Immature natural killer cell (primary cell): Measurements from ENCODE around the gene ZNF423. TPM values are rescaled to one million over a fixed set of nuclear protein-coding genes. Genes with fewer than 3 reads are reported as not detected.

Experiments
- DNase-seq, 3 donors: peaks; one replicate each; pipeline ENCODE4 v3.0.0; 2022; ENCODE audit warnings: mixed read lengths in 1 of 3
- H3K27ac Mint-ChIP-seq, 6 donors: one replicate each; pipeline ENCODE4 v1.8.0; 2020; ENCODE audit warnings: mixed read lengths in 6 of 6, mild to moderate bottlenecking in 5 of 6, inconsistent platforms in 4 of 6, moderate library complexity in 3 of 6
- H3K27me3 Mint-ChIP-seq, 3 donors: one replicate each; pipeline ENCODE4 v1.8.0; 2020 to 2021; ENCODE audit warnings: low read depth in 3 of 3, mild to moderate bottlenecking in 3 of 3, mixed read lengths in 3 of 3, moderate library complexity in 3 of 3, inconsistent platforms in 1 of 3
- H3K36me3 Mint-ChIP-seq, 3 donors: one replicate each; pipeline ENCODE4 v1.8.0; 2020; ENCODE audit warnings: mixed read lengths in 3 of 3, inconsistent platforms in 2 of 3, mild to moderate bottlenecking in 2 of 3
- H3K4me1 Mint-ChIP-seq, 2 donors: one replicate each; pipeline ENCODE4 v1.8.0; 2020; ENCODE audit warnings: inconsistent platforms in 2 of 2, mild to moderate bottlenecking in 2 of 2, mixed read lengths in 2 of 2, moderate library complexity in 1 of 2
- H3K4me3 Mint-ChIP-seq, 5 donors: one replicate each; pipeline ENCODE4 v1.8.0; 2020; ENCODE audit warnings: mild to moderate bottlenecking in 5 of 5, mixed read lengths in 5 of 5, inconsistent platforms in 3 of 5, moderate library complexity in 3 of 5
- H3K9me3 Mint-ChIP-seq, 6 donors: one replicate each; pipeline ENCODE4 v1.8.0; 2020; ENCODE audit warnings: mild to moderate bottlenecking in 6 of 6, mixed read lengths in 6 of 6, inconsistent platforms in 4 of 6, moderate library complexity in 3 of 6
- polyA plus RNA-seq, 3 donors: library from polyadenylated mRNA; unstranded; fragments of 300-500 nt; fragmentation: Illumina TruSeq; gene quantifications; one replicate each; pipeline ENCODE4 v1.2.3, GENCODE V29; 2021

Gene ZNF423
- polyA plus RNA-seq, 3 donors from 2014 or later, result not detected

GRCh38 chr16:49816875-49817274 is 39.0 kb downstream of the ZNF423 start:
- Mint-ChIP-seq H3K4me1 (no peaks in the 10 kb centered on the region), H3K4me3 (no peak overlapping the region), H3K36me3 (no peaks in the 10 kb centered on the region), H3K9me3 (no peaks in the 10 kb centered on the region), H3K27me3 (peaks cover 0 to 8% (median 7%) of the 10 kb centered on the region in 3 donors), H3K27ac (no peak overlapping the region)
- no peak for DNase-seq

DNA sequence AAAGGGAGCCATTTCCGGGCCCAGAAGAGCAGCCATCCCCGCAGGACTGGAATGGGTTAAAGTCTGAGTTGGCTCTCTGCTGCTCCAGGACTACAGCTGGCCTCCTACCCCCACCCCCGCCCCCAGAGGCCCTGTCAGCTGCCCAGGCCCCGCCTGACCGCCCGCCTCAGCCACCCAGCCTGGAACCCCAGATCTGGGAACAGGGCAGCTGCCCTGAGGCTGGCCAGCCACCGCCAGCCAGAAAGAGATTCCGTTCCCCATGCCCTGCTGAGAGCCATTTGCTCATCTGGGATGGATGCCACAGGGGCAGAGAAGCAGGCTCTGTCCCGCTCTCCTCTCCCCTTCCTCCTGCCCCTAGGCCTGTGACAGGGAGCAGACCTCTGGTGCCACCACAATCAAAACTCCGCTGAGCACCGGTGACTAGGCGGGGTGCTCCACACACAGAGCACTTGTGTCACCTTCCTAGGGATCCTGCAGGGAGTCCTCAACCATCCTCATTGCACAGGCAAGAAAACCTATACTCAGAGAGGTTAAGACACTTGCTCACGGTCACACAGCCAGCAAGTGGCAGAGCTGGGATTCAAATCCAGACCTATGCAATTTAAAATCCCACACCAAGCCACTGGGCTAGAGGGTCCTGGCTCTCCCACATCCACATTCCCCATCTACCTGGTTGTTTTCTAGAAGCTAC is 44.1 kb downstream of the ZNF423 start:
- Mint-ChIP-seq H3K27me3 (peaks cover 0 to 4% (median 2%) of the 10 kb centered on the region in 3 donors), H3K4me1 (no peaks in the 10 kb centered on the region), H3K36me3 (no peaks in the 10 kb centered on the region), H3K4me3 (no peak overlapping the region), H3K9me3 (no peaks in the 10 kb centered on the region), H3K27ac (no peak overlapping the region)
- DNase-seq, result no peak

- no peak for DNase-seq
- H3K4me3 Mint-ChIP-seq, result no peak overlapping the region
These were observed 45.1 kb downstream of the ZNF423 start for GRCh38 chr16:49810831-49811230.

GRCh38 chr16:49809561-49809960 is 46.4 kb downstream of the ZNF423 start:
- Mint-ChIP-seq H3K4me3 (no peak overlapping the region), H3K27me3 (peaks cover 0 to under 1% (median 0%) of the 10 kb centered on the region in 3 donors), H3K9me3 (no peaks in the 10 kb centered on the region), H3K36me3 (no peaks in the 10 kb centered on the region), H3K4me1 (no peaks in the 10 kb centered on the region), H3K27ac (no peak overlapping the region)
- no peak for DNase-seq

More at GRCh38 chr16:49810831-49811230, 45.1 kb downstream of the ZNF423 start:
- Mint-ChIP-seq H3K36me3 (no peaks in the 10 kb centered on the region), H3K4me1 (no peaks in the 10 kb centered on the region), H3K27ac (no peak overlapping the region), H3K27me3 (peaks cover 0 to 3% (median 2%) of the 10 kb centered on the region in 3 donors), H3K9me3 (no peaks in the 10 kb centered on the region)

DNA sequence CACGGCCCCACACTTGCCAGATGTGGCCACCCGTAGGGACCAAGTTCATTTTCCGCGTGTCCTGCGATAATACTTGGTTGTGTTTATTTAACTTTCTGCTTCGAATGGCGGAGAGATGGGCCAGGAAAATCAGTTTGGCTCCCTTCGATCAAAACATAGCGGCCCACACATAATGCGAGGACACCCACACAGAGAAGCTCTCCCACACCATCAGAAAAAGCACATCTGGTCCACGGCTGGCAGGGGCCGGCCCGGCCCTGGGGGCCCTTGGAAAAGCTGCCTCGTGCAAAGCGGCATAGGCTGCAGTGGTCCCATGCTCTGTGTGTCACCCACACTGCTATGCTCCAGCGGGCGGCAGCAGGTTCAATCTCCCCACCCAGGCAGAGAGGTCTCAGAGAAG is 46.9 kb downstream of the ZNF423 start:
- Mint-ChIP-seq H3K27ac (no peak overlapping the region), H3K4me3 (no peak overlapping the region), H3K4me1 (no peaks in the 10 kb centered on the region)

DNA sequence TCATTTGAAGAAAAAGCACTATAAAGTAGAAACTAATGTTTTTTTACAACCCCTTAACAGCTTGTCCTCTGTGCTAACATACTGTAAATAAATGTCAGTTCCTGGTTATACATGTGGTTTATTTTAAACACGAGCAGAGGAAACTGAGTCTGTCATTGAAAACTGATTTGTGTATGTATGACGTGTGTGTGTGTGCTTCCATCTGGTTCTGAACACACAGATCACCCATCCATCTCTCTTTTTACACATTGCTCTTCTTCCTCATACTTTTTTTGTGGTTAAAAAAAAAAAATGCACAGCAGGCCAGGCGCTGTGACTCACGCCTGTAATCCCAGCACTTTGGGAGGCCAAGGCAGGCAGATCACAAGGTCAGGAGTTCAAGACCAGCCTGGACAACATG is 49.5 kb downstream of the ZNF423 start:
- DNase-seq, result no peak
- Mint-ChIP-seq H3K36me3 (no peaks in the 10 kb centered on the region), H3K27ac (no peak overlapping the region), H3K4me1 (no peaks in the 10 kb centered on the region), H3K9me3 (no peaks in the 10 kb centered on the region), H3K27me3 (peaks cover 0 to 6% (median 0%) of the 10 kb centered on the region in 3 donors), H3K4me3 (no peak overlapping the region)

More for the DNA sequence above, 46.9 kb downstream of the ZNF423 start:
- DNase-seq, result no peak
- H3K9me3 Mint-ChIP-seq, result no peaks in the 10 kb centered on the region
- H3K36me3 Mint-ChIP-seq, result no peaks in the 10 kb centered on the region
- H3K27me3 Mint-ChIP-seq, result peaks cover 0 to 3% (median 0%) of the 10 kb centered on the region in 3 donors

DNA sequence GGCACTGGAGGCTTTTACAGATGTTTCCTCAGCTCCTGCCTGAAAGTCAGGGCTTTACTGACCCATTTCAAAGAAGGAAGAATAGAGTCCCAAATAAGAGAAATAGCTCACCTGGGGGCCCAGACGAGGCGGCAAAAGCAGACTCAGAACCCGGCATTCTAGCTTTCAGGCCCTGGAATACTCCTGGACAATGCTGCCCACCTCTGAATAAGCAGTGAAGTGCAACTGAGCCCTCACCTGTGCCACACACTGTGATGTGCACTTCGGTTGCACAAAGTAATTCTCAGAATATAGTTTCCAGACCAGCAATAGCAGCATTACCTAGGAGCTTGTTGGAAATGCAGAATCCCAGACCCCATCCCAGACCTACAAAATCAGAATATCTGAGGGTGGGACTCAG is 54.6 kb downstream of the ZNF423 start:
- no peaks in the 10 kb centered on the region for H3K9me3 Mint-ChIP-seq
- H3K4me1 Mint-ChIP-seq, result no peaks in the 10 kb centered on the region
- no peaks in the 10 kb centered on the region for H3K36me3 Mint-ChIP-seq
- no peak for DNase-seq
- H3K27ac Mint-ChIP-seq, result no peak overlapping the region
- peaks cover 2 to 7% (median 3%) of the 10 kb centered on the region in 3 donors for H3K27me3 Mint-ChIP-seq
- no peak overlapping the region for H3K4me3 Mint-ChIP-seq

DNA sequence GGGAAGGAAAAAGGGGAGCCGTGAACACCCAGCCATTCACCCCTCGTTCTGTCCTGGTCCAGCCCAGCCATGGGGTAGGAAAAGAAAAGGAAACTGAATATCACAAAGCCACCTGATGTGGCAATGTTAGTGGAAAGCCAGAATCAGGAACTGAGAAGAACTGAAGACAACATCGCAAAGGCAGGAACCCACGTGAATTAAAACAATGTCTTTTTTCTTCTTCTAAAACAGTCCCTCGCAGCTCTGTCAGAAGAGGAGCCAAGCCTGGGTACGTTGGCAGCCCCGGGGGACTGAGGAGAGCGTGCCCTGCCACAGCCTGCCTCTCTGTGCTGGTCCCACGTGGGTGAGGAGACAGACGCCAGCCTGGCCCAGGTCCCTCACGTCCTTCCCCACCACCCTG is 55.0 kb downstream of the ZNF423 start:
- Mint-ChIP-seq H3K27me3 (peaks cover 2 to 7% (median 3%) of the 10 kb centered on the region in 3 donors), H3K4me3 (no peak overlapping the region), H3K4me1 (no peaks in the 10 kb centered on the region), H3K9me3 (no peaks in the 10 kb centered on the region), H3K36me3 (no peaks in the 10 kb centered on the region), H3K27ac (no peak overlapping the region)
- DNase-seq, result no peak

DNA sequence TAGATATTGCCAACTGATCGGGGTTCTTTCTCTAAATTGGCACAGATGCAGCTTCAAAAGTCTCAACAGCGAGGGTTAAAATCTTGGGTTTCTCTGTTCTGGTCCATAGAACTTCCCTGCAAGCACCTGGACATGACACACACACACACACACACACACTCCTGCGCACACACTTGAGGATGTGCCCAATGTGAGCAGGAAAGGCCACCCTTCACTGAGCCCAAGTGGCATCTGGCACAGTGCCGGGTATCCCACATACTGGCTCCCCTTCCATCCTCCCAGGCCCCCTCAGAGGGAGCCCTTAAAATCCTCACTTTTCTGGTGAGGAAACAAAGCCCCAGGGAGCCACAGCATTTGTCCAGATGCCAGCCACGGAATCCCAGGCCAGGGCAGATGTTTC is 55.5 kb downstream of the ZNF423 start:
- H3K27ac Mint-ChIP-seq, result no peak overlapping the region
- H3K9me3 Mint-ChIP-seq, result no peaks in the 10 kb centered on the region
- no peak for DNase-seq
- H3K4me1 Mint-ChIP-seq, result no peaks in the 10 kb centered on the region
- no peak overlapping the region for H3K4me3 Mint-ChIP-seq
- H3K36me3 Mint-ChIP-seq, result no peaks in the 10 kb centered on the region
- peaks cover 2 to 7% (median 3%) of the 10 kb centered on the region in 3 donors for H3K27me3 Mint-ChIP-seq

DNA sequence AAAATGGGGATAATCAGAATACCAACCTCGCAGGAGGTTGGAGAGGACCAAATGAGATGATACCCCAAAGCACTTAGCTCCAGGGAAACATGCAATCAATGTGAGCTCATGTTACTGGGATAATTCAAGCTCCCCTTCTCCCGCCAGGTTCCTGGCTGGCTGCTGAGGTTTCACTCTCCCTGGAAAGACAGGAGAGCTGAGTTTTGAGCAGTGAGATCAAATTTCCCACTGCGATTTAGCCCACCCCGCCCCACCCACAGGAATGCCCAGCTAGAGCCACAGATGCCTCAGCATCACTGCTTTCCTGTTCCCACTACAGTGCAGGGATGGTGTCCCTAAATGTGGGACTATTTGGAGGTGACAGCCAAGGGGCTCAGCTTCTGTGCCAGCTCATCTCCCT is 56.7 kb downstream of the ZNF423 start:
- no peaks in the 10 kb centered on the region for H3K9me3 Mint-ChIP-seq
- H3K4me3 Mint-ChIP-seq, result no peak overlapping the region
- no peak overlapping the region for H3K27ac Mint-ChIP-seq
- H3K4me1 Mint-ChIP-seq, result no peaks in the 10 kb centered on the region
- peaks cover 2 to 5% (median 3%) of the 10 kb centered on the region in 3 donors for H3K27me3 Mint-ChIP-seq
- DNase-seq, result no peak
- H3K36me3 Mint-ChIP-seq, result no peaks in the 10 kb centered on the region

GRCh38 chr16:49795513-49795912 is 60.4 kb downstream of the ZNF423 start:
- H3K27ac Mint-ChIP-seq, result no peak overlapping the region
- no peaks in the 10 kb centered on the region for H3K36me3 Mint-ChIP-seq
- H3K9me3 Mint-ChIP-seq, result no peaks in the 10 kb centered on the region
- H3K27me3 Mint-ChIP-seq, result peaks cover 1 to 3% (median 2%) of the 10 kb centered on the region in 3 donors
- no peak overlapping the region for H3K4me3 Mint-ChIP-seq
- no peaks in the 10 kb centered on the region for H3K4me1 Mint-ChIP-seq
- no peak for DNase-seq

DNA sequence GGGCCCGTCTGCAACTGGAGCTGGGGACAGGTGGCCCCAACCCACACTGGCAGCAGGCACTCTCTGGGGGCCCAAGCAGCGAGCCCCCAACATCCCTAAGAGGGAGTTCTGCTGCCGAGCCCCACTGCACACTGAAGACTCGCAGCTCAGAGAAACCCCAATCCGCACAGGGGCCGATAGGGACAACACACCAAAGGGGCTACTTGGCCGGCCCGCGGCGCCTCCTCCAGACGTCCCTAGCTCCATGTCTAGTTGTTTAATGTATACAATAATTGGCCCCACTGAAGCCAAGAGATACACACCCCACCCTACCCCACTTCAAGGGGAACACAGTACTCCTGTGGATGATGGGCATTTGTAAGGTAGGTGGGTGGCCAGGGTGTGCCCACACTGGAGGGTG is 62.7 kb downstream of the ZNF423 start:
- no peak for DNase-seq

GRCh38 chr16:49789616-49790015 is 66.3 kb downstream of the ZNF423 start:
- H3K9me3 Mint-ChIP-seq, result no peaks in the 10 kb centered on the region
- H3K27ac Mint-ChIP-seq, result no peak overlapping the region
- DNase-seq, result no peak
- no peaks in the 10 kb centered on the region for H3K36me3 Mint-ChIP-seq
- no peaks in the 10 kb centered on the region for H3K27me3 Mint-ChIP-seq
- H3K4me1 Mint-ChIP-seq, result no peaks in the 10 kb centered on the region
- H3K4me3 Mint-ChIP-seq, result no peak overlapping the region

More for the DNA sequence above, 62.7 kb downstream of the ZNF423 start:
- Mint-ChIP-seq H3K27me3 (no peaks in the 10 kb centered on the region), H3K36me3 (no peaks in the 10 kb centered on the region), H3K9me3 (no peaks in the 10 kb centered on the region), H3K4me1 (no peaks in the 10 kb centered on the region), H3K27ac (no peak overlapping the region), H3K4me3 (no peak overlapping the region)

- Mint-ChIP-seq H3K27me3 (no peaks in the 10 kb centered on the region), H3K9me3 (no peaks in the 10 kb centered on the region), H3K4me3 (no peak overlapping the region), H3K27ac (no peak overlapping the region), H3K36me3 (no peaks in the 10 kb centered on the region), H3K4me1 (no peaks in the 10 kb centered on the region)
- no peak for DNase-seq
These were observed 66.9 kb downstream of the ZNF423 start for GRCh38 chr16:49788986-49789385.

DNA sequence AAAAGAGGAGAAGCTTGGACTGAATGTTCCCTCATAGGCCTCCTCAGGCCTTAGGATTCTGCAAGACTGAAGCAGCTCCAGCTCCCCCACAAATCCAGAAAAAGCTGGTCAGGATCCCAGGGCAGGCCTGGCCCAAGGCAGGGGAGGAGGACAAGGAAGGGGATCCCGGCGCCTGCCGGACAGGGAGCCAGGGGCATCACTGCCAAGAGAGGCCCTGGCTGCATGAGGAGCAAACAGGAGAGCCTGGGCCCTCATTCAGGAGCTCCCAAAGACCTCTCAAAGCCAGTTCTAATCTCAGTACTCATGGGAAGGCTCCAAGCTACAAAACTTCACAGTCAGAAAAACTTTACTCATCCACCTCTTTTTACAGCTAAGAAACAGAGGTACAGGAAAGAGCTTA is 67.3 kb downstream of the ZNF423 start:
- H3K27ac Mint-ChIP-seq, result no peak overlapping the region

More for the DNA sequence above, 67.3 kb downstream of the ZNF423 start:
- Mint-ChIP-seq H3K4me1 (no peaks in the 10 kb centered on the region), H3K27me3 (no peaks in the 10 kb centered on the region), H3K9me3 (no peaks in the 10 kb centered on the region), H3K4me3 (no peak overlapping the region), H3K36me3 (no peaks in the 10 kb centered on the region)
- no peak for DNase-seq
